WTC11 (cell line): ENCODE results near the gene ELFN1.

Source experiments
- ATF2 ChIP-seq: sonication (generic); formaldehyde crosslinking; IDR thresholded peaks from 2 replicates; pipeline ENCODE4 v1.8.1; 2022; ENCODE audit warnings: low read depth, missing genetic modification reagents, borderline replicate concordance
- CTCF ChIP-seq: fragments of 200-600 bp; IDR thresholded peaks from 2 replicates; pipeline ENCODE4 v1.8.0; 2022; ENCODE audit warnings: antibody characterized with exemption
- E2F1 ChIP-seq: sonication (generic); formaldehyde crosslinking; IDR thresholded peaks from 2 replicates; pipeline ENCODE4 v1.8.0; 2022; ENCODE audit warnings: mild to moderate bottlenecking, missing genetic modification reagents
- ESRRA ChIP-seq: sonication (generic); formaldehyde crosslinking; IDR thresholded peaks from 2 replicates; pipeline ENCODE4 v1.8.1; 2022; ENCODE audit warnings: mild to moderate bottlenecking, missing genetic modification reagents, borderline replicate concordance
- FOXP4 ChIP-seq: sonication (generic); formaldehyde crosslinking; IDR thresholded peaks from 2 replicates; pipeline ENCODE4 v1.8.0; 2022; ENCODE audit warnings: mild to moderate bottlenecking, missing genetic modification reagents
- GABPB1 ChIP-seq: sonication (generic); formaldehyde crosslinking; IDR thresholded peaks from 2 replicates; pipeline ENCODE4 v1.8.1; 2023; ENCODE audit warnings: mild to moderate bottlenecking, missing genetic modification reagents
- JUN ChIP-seq: sonication (generic); formaldehyde crosslinking; IDR thresholded peaks from 2 replicates; pipeline ENCODE4 v1.8.0; 2023; ENCODE audit warnings: mild to moderate bottlenecking, missing genetic modification reagents
- MXD4 ChIP-seq: fragments of 250-450 bp; sonication (Bioruptor Pico); IDR thresholded peaks from 2 replicates; pipeline ENCODE4 v1.8.0; 2021; ENCODE audit warnings: mild to moderate bottlenecking, moderate library complexity, borderline replicate concordance
- NFATC4 ChIP-seq: fragments of 250-450 bp; sonication (Bioruptor Pico); IDR thresholded peaks from 2 replicates; pipeline ENCODE4 v1.9.0; 2021; ENCODE audit warnings: mild to moderate bottlenecking
- PREB ChIP-seq: sonication (generic); formaldehyde crosslinking; IDR thresholded peaks from 2 replicates; pipeline ENCODE4 v1.8.1; 2022; ENCODE audit warnings: mild to moderate bottlenecking, missing genetic modification reagents, moderate library complexity, borderline replicate concordance
- ZBTB43 ChIP-seq: sonication (generic); formaldehyde crosslinking; IDR thresholded peaks from 2 replicates; pipeline ENCODE4 v1.8.1; 2023; ENCODE audit warnings: mild to moderate bottlenecking, missing genetic modification reagents
- ZNF396 ChIP-seq: fragments of 250-450 bp; sonication (Bioruptor Pico); IDR thresholded peaks from 2 replicates; pipeline ENCODE4 v1.8.0; 2021; ENCODE audit warnings: mild to moderate bottlenecking, moderate library complexity, borderline replicate concordance
- TF ChIP-seq, protein P1 (sequence below): sonication (generic); formaldehyde crosslinking; IDR thresholded peaks from 2 replicates; pipeline ENCODE4 v1.8.0; 2022; ENCODE audit warnings: mild to moderate bottlenecking, missing genetic modification reagents

DNA sequence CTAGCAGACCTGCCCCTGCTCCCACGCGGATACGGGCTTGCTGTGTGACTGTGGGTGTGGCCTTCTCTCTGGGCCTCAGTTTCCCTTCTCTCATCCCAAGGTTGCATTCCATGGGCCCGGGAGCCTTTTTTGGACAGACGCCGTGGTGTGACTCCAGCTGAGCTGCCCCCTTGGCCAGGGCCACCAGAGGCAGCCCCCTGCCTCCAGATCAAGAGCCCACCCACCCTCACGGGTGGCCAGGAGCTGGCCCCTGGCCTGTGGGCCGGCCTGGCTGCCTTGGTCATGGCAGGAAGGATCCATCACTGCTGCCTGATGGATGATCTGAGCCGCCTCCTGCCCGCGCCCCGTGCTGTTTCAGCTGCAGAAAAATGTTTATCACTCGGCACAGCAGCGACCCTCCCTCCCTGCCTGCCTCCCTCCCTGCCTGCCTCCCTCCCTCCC, 27.8 kb upstream of the ELFN1 start:
- TF ChIP-seq CTCF = no peak
- no peak for TF ChIP-seq ATF2 (CRISPR knock-in tag)
- TF ChIP-seq JUN (CRISPR knock-in tag) = no peak
- TF ChIP-seq, protein P1, sequence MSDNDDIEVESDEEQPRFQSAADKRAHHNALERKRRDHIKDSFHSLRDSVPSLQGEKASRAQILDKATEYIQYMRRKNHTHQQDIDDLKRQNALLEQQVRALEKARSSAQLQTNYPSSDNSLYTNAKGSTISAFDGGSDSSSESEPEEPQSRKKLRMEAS (CRISPR knock-in tag) = no peak
- TF ChIP-seq GABPB1 (CRISPR knock-in tag) = no peak
- no peak for TF ChIP-seq ZBTB43 (CRISPR knock-in tag)
- TF ChIP-seq PREB (CRISPR knock-in tag) = no peak
- TF ChIP-seq ESRRA (CRISPR knock-in tag) = no peak
- TF ChIP-seq NFATC4 (CRISPR knock-in tag) = no peak
- TF ChIP-seq FOXP4 = no peak
- TF ChIP-seq E2F1 (CRISPR knock-in tag) = no peak
- no peak for TF ChIP-seq MXD4 (CRISPR knock-in tag)
- no peak for TF ChIP-seq ZNF396 (CRISPR knock-in tag)
